ENCODE results near the gene NPR1. TPM values are rescaled to one million over a fixed set of nuclear protein-coding genes. Genes with fewer than 3 reads are reported as not detected.

Gene NPR1
- total RNA-seq, 4 donors from 2014 or later: 49.1 to 220 (median 88.8) TPM

DNA sequence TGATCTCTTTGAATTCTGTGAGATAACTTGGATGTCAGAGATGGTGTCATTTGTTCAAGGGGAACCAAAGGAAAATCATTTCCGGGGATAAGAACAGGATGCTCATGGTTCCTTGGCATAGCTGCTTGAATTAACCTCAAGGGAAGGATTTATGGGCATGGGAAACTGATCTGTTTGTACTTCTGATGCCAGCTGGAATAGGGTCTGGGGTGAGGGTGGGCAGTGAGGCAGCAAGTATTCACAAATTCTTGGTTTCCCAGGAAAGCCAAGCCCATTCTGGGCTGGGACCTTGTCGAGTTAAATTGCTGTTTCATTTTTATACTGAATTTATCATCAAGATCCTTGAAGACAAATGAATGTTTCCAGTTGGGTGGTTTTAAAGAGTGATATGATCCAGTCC, 63.5 kb downstream of the NPR1 start:
- TF ChIP-seq, protein P1, sequence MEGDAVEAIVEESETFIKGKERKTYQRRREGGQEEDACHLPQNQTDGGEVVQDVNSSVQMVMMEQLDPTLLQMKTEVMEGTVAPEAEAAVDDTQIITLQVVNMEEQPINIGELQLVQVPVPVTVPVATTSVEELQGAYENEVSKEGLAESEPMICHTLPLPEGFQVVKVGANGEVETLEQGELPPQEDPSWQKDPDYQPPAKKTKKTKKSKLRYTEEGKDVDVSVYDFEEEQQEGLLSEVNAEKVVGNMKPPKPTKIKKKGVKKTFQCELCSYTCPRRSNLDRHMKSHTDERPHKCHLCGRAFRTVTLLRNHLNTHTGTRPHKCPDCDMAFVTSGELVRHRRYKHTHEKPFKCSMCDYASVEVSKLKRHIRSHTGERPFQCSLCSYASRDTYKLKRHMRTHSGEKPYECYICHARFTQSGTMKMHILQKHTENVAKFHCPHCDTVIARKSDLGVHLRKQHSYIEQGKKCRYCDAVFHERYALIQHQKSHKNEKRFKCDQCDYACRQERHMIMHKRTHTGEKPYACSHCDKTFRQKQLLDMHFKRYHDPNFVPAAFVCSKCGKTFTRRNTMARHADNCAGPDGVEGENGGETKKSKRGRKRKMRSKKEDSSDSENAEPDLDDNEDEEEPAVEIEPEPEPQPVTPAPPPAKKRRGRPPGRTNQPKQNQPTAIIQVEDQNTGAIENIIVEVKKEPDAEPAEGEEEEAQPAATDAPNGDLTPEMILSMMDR (IDR thresholded peaks at IDR 0.05; ENCODE audit: low read depth): no peak

DNA sequence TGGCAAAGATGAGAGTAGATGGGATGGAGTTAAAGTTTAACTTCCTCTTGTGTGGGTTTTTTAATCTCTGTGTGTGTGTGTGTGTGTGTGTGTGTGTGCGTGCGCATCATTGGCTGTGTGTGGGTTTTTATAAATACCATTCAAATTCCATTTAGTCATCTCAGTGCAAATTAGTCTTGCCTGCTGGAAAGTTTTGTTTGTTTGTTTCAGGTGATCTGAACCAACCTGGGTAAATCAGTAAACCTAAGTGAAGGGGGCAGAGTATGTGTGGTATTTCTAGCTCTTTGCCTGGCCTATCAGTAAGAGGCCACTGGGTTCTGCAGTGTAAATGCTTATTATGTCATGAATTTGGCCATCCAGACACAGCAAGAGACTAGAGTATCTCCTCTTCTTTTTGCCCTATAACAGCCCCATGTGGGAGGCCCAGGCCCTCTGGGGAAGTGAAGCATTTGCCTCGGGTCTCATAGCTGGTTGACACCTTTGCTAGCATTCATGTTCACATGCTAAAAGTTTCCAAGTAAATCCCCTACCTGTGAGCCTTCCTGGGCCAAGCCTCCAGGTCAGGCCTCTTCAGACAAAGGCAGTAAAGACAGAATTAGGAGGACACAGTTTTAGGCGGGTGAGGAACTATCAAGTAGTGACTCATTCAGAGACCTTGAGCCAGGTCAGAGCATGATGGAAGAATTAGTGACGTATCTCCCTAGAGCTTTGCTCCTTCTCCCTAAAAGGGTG, 64.1 kb downstream of the NPR1 start:
- TF ChIP-seq, protein P1 (IDR thresholded peaks at IDR 0.05; ENCODE audit: low read depth): no peak

Small RNAs within 50 kb of the gene (small RNA-seq; reads per million reads assigned to genes)
- gene MIR8083 (not detected), gene RF00019 (0.49 reads per million), gene RN7SL372P (not detected)

Other genes starting within 250 kb of the NPR1 start
- not detected for gene S100A7, start 218.0 kb upstream of the NPR1 start, total RNA-seq
- gene S100A6, start 142.7 kb upstream of the NPR1 start, total RNA-seq: 1,000 to 10,000 TPM in 2 of 4 donors, 100 to 1,000 TPM in 2; 538 to 1,309 (median 968) TPM
- not detected for gene S100A5, start 137.8 kb upstream of the NPR1 start, total RNA-seq
- 1,000 to 10,000 TPM in 3 of 4 donors, 100 to 1,000 TPM in 1; 497 to 1,679 (median 1,241) TPM for gene S100A4, start 132.9 kb upstream of the NPR1 start, total RNA-seq
- gene S100A3, start 129.4 kb upstream of the NPR1 start, total RNA-seq: 1 to 10 TPM; 2.6 to 8.3 (median 3.1) TPM
- gene S100A2, start 112.8 kb upstream of the NPR1 start, total RNA-seq: 1 to 10 TPM in 2 of 4 donors, not detected in 2; 1.3 to 2.2 TPM
- gene S100A16, start 65.6 kb upstream of the NPR1 start, total RNA-seq: 10 to 100 TPM; 46.2 to 84.5 (median 66.6) TPM
- gene S100A14, start 62.4 kb upstream of the NPR1 start, total RNA-seq: under 1 TPM in 1 of 4 donors, not detected in 3; 0.65 TPM
- 100 to 1,000 TPM; 142 to 282 (median 278) TPM for gene S100A13, start 51.2 kb upstream of the NPR1 start, total RNA-seq
- 100 to 1,000 TPM in 1 of 4 donors, 10 to 100 TPM in 1, 1 to 10 TPM in 1, under 1 TPM in 1; 0.66 to 132 (median 17.2) TPM for gene S100A1, start 50.3 kb upstream of the NPR1 start, total RNA-seq
- 10 to 100 TPM; 39.1 to 64.1 (median 45.7) TPM for gene CHTOP, start 44.6 kb upstream of the NPR1 start, total RNA-seq
- 10 to 100 TPM; 53.7 to 80.1 (median 65.9) TPM for gene SNAPIN, start 20.0 kb upstream of the NPR1 start, total RNA-seq
- 100 to 1,000 TPM in 1 of 4 donors, 10 to 100 TPM in 3; 59.3 to 125 (median 78.5) TPM for gene ILF2, start 7.7 kb upstream of the NPR1 start, total RNA-seq
- 10 to 100 TPM; 39.1 to 53.9 (median 47.1) TPM for gene INTS3, start 49.4 kb downstream of the NPR1 start, total RNA-seq
- gene SLC27A3, start 96.7 kb downstream of the NPR1 start, total RNA-seq: 100 to 1,000 TPM in 1 of 4 donors, 10 to 100 TPM in 3; 20.4 to 104 (median 46.0) TPM
- 10 to 100 TPM; 14.3 to 22.3 (median 18.1) TPM for gene GATAD2B, start 244.3 kb downstream of the NPR1 start, total RNA-seq

All from subcutaneous adipose tissue (tissue), 4 donors.